ENCODE measurements around the gene COL18A1.

The COL18A1 gene

GRCh38 chr21:45487161-45487806 is 82.3 kb downstream of the COL18A1 start:
- no peak for TF ChIP-seq CTCF (IDR thresholded peaks at IDR 0.05; ENCODE audit: borderline replicate concordance, insufficient read depth, low read depth, low read length)
- H3K4me3 ChIP-seq (ENCODE audit: low read depth, low read length): no peak overlapping the region

DNA sequence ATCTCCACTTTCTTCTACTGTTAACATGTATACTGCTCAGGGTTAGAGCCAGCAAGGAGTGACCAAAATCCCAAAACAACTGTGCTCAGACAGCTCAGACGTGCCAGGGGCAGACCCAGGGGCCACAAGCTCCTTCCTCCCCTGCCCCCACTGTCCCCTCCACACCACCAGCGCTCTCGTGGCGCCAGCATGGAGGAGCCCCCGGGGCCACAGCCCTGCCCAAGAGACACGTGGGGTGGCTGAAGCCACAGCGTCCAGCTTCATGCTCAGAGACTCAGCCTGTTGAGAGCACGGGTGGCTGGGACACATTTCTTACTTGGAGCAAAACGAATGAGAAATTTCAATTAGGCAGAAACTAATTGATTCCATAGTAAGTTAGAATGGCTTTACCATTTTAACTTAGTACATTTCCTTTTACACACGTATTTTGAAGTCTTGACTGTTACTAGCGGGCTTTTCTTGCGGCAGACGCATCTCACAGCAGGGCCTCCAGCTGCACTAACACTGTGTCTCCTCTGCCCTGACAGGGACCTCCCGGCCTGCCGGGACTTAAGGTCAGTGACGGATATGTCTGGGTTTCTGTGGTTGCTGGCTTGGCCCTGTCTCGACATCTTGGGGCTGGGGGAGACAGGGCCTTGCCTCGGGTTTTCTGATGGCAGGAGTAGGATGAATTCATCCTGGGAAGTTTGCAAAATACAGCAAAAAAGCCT is 83.1 kb downstream of the COL18A1 start:
- no peak overlapping the region for H3K4me3 ChIP-seq (ENCODE audit: low read depth, low read length)
- TF ChIP-seq CTCF (IDR thresholded peaks at IDR 0.05; ENCODE audit: borderline replicate concordance, insufficient read depth, low read depth, low read length): no peak

DNA sequence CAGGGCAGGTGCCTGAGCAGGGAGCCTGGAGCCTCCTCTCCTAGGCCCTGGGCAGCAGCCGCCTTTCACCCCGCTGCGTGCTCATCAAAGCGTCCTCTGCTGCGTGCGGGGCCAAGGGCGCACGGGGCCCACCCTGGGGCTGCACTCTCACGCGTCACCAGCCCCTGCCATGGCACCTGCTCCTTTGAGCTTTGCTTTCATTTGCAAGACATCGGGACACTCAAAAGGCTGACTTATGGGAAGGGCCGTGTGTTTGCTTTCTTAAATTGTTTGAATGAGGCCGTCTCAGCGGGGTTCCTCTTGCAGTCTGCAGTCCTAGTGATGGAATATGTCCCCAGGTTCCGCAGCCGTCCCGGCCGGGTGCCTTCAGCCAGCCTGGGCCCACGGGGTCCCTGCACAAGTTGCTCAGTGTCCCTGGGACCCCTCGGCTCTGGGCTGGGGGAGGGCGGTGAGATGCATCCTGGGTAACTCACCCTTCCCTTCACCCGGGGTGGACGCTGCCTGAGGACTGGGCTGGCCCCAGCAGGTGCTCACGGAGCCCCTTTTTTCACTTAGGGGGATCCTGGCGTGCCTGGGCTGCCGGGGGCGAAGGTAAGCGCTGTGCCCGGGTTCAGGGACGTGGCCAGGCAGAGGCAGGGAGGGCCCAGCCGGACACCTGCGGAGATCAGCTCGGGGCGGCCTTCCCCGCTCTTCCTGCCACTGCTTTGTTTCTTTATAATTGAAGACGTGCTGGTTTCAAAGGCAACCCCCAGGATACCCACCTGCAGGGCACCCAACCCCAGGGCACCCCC is 84.2 kb downstream of the COL18A1 start:
- TF ChIP-seq CTCF (IDR thresholded peaks at IDR 0.05; ENCODE audit: borderline replicate concordance, insufficient read depth, low read depth, low read length): no peak

GRCh38 chr21:45489722-45489982 is 84.7 kb downstream of the COL18A1 start:
- no peak overlapping the region for H3K4me3 ChIP-seq (ENCODE audit: low read depth, low read length)
- TF ChIP-seq CTCF (IDR thresholded peaks at IDR 0.05; ENCODE audit: borderline replicate concordance, insufficient read depth, low read depth, low read length): no peak

More for the DNA sequence above, 84.2 kb downstream of the COL18A1 start:
- no peak overlapping the region for H3K4me3 ChIP-seq (ENCODE audit: low read depth, low read length)

DNA sequence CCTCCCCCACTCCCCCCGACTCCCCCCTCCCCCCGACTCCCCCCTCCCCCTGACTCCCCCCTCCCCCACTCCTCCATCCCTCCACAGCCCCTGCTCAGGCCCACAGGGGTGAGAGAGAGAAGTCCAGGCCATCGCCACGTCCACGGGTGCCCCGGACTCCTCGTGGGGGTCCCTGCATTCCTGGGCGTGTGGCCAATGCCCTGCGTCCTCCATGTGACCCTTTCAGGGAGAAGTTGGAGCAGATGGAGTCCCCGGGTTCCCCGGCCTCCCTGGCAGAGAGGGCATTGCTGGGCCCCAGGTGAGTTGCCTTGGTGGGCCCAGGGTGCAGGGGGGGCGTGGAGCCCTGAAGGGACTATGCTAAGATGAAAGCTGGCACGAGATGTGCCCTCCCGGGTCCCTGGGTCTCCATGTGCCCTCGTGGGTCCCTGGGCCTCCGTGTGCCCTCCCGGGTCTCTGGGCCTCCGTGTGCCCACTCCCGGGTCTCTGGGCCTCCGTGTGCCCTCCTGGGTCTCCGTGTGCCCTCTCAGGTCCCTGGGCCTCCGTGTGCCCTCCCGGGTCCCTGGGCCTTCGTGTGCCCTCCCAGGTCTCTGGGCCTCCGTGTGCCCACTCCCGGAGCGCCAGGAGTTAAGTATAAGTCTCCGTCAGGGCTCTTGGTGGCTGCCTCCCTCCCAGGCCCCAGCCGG is 85.2 kb downstream of the COL18A1 start:
- TF ChIP-seq CTCF (IDR thresholded peaks at IDR 0.05; ENCODE audit: borderline replicate concordance, insufficient read depth, low read depth, low read length): no peak
- H3K4me3 ChIP-seq (ENCODE audit: low read depth, low read length): no peak overlapping the region

DNA sequence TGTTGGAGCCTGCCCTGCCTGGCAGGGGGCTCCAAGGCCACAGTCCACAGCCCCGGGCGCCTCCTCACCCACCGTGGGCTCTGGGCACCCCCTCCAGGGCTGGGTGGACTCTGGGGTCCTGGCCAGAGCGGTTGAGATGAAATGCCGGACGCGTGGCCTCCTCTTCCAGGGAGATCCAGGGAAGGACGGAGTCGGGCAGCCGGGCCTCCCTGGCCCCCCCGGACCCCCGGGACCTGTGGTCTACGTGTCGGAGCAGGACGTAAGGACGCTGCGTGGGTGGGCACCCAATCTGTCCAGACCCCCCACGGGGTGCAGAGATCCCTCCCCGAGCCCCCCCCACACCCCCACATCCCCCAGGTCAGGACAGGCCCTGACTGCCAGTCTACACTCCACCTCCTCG is 86.1 kb downstream of the COL18A1 start:
- H3K4me3 ChIP-seq (ENCODE audit: low read depth, low read length): no peak overlapping the region
- TF ChIP-seq CTCF (IDR thresholded peaks at IDR 0.05; ENCODE audit: borderline replicate concordance, insufficient read depth, low read depth, low read length): no peak
